Esophagus muscularis mucosa (tissue), 4 donors: ENCODE measurements around the gene ELSPBP1. TPM values are rescaled to one million over a fixed set of nuclear protein-coding genes. Genes with fewer than 3 reads are reported as not detected.

ENCODE experiments used
- DNase-seq: peaks from one replicate; pipeline ENCODE4 v3.0.0-alpha.2; 2017; ENCODE audit errors: extremely low spot score
- H3K27ac ChIP-seq, 4 donors: fragments of 200-600 bp; sonication (generic); replicated peaks in 1 of 4; 1 replicate in 3 of 4; 2 replicates in 1 of 4; pipeline ENCODE4 v1.5.1; 2016 to 2019; ENCODE audit warnings: mild to moderate bottlenecking in 1 of 4
- H3K27me3 ChIP-seq, 4 donors: fragments of 200-600 bp; sonication (generic); one replicate each; pipeline versions ENCODE4 v1.5.1 to v1.6.0; 2016 to 2019
- H3K36me3 ChIP-seq, 4 donors: fragments of 200-600 bp; sonication (generic); one replicate each; pipeline ENCODE4 v1.5.1; 2016 to 2019
- H3K4me1 ChIP-seq, 4 donors: fragments of 200-600 bp; sonication (generic); one replicate each; pipeline ENCODE4 v1.5.1; 2016 to 2019
- H3K4me3 ChIP-seq, 4 donors: fragments of 200-600 bp; sonication (generic); 1 replicate in 2 of 4; 2 replicates in 2 of 4; pipeline ENCODE4 v1.5.1; 2016 to 2019; ENCODE audit warnings: mild to moderate bottlenecking in 4 of 4, moderate library complexity in 1 of 4
- H3K9me3 ChIP-seq, 4 donors: fragments of 200-600 bp; sonication (generic); 1 replicate in 3 of 4; 2 replicates in 1 of 4; pipeline ENCODE4 v1.5.1; 2016 to 2019
- EP300 ChIP-seq: sonication (generic); formaldehyde crosslinking; IDR thresholded peaks from one replicate; pipeline ENCODE4 v1.6.1; 2017; ENCODE audit warnings: antibody characterized with exemption
- POLR2A ChIP-seq: fragments of 450-650 bp; IDR thresholded peaks from one replicate; pipeline ENCODE4 v1.6.1; 2017; ENCODE audit warnings: antibody characterized with exemption, moderate library complexity, mild to moderate bottlenecking, low read depth
- POLR2AphosphoS5 ChIP-seq, 2 donors: sonication (generic); formaldehyde crosslinking; IDR thresholded peaks; one replicate each; pipeline ENCODE4 v1.6.1; 2017; ENCODE audit warnings: antibody characterized with exemption in 2 of 2
- WGBS: methylation state at CpG from one replicate; pipeline ENCODE4 v1.1.5; 2018; 5-methylcytosine and 5-hydroxymethylcytosine counted together
- intact Hi-C: fragments of 100-400 bp; cut with DNase I; formaldehyde crosslinking; loops from one replicate; pipeline ENCODE4 v1.15.1; 2023
- total RNA-seq, 4 donors: library from RNA; depleted of rRNA; stranded (reverse); fragments of >200 nt; gene quantifications; one replicate each; pipeline versions ENCODE4 v1.1.0 to v1.2.1, GENCODE V29; 2016
- TF ChIP-seq, protein P1 (sequence below), 3 experiments: fragments of 200-600 bp in 2 of 3; fragments of 450-650 bp in 1 of 3; sonication (generic) in 2 of 3; IDR thresholded peaks; one replicate each; pipeline ENCODE4 v1.5.1; 2017 to 2019; ENCODE audit warnings: antibody characterized with exemption in 3 of 3, mild to moderate bottlenecking in 2 of 3, moderate library complexity in 1 of 3

ELSPBP1 gene
- total RNA-seq, 4 donors from 2014 or later, result not detected

DNA sequence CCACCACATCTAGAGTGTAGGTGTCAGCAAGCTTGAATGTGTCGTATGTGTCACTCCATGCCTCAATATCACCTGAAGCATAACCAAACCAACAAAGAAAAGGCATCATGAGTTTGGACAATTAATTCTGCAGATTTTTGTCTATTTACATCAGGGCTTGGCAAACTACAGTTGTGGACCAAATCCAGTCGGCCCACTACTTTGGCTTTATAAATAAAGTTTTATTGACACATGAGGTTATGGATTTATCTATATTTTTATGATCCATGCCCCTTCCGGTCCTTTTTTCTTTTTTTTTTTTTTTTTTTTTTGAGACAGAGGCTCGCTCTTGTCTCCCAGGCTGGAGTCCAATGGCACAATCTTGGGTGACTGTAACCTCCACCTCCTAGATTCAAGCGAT is 58.6 kb downstream of the ELSPBP1 start:
- TF ChIP-seq POLR2A, result no peak
- TF ChIP-seq, protein P1, sequence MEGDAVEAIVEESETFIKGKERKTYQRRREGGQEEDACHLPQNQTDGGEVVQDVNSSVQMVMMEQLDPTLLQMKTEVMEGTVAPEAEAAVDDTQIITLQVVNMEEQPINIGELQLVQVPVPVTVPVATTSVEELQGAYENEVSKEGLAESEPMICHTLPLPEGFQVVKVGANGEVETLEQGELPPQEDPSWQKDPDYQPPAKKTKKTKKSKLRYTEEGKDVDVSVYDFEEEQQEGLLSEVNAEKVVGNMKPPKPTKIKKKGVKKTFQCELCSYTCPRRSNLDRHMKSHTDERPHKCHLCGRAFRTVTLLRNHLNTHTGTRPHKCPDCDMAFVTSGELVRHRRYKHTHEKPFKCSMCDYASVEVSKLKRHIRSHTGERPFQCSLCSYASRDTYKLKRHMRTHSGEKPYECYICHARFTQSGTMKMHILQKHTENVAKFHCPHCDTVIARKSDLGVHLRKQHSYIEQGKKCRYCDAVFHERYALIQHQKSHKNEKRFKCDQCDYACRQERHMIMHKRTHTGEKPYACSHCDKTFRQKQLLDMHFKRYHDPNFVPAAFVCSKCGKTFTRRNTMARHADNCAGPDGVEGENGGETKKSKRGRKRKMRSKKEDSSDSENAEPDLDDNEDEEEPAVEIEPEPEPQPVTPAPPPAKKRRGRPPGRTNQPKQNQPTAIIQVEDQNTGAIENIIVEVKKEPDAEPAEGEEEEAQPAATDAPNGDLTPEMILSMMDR (IDR thresholded peaks at IDR 0.05), result no peak
- H3K27ac ChIP-seq, result no peak overlapping the region
- no peaks in the 10 kb centered on the region for H3K9me3 ChIP-seq
- no peak for DNase-seq
- intact Hi-C loops, result no loop called here
- no peak overlapping the region for H3K4me3 ChIP-seq
- H3K36me3 ChIP-seq, result peaks cover 0 to 60% (median 36%) of the 10 kb centered on the region in 4 donors
- H3K4me1 ChIP-seq, result no peaks in the 10 kb centered on the region
- WGBS, result 80% methylated on average over 5 of the region's 5 CpGs
- no peaks in the 10 kb centered on the region for H3K27me3 ChIP-seq

DNA sequence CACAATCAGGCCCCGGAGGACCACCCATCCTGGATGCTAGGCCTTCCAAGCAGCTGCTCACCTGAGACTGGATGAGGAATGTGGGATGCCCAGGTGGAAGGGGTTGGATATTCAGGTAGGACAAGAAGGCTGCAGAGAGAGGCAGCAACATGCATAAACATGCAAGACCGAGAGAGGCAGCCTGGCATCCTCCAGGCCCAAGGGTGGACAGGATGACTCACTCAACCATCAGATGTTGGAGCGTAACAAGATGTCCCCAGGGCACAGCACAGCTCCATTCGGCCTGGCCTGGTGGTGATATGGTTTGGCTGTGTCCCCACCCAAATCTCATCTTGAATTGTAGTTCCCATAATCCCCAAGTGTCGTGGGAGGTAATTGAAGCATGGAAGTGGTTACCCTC is 59.4 kb downstream of the ELSPBP1 start:
- DNase-seq, result no peak
- H3K27me3 ChIP-seq, result no peaks in the 10 kb centered on the region
- TF ChIP-seq POLR2A (no peak), EP300 (no peak), POLR2AphosphoS5 (IDR thresholded peaks at IDR 0.05) (no peak)
- TF ChIP-seq, protein P1 (IDR thresholded peaks at IDR 0.05), result no peak
- H3K27ac ChIP-seq, result no peak overlapping the region
- H3K9me3 ChIP-seq, result no peaks in the 10 kb centered on the region
- H3K4me3 ChIP-seq, result no peak overlapping the region
- intact Hi-C loops, result no loop called here
- 85% methylated on average over 4 of the region's 5 CpGs for WGBS
- H3K4me1 ChIP-seq, result no peaks in the 10 kb centered on the region
- peaks cover 0 to 55% (median 32%) of the 10 kb centered on the region in 4 donors for H3K36me3 ChIP-seq

DNA sequence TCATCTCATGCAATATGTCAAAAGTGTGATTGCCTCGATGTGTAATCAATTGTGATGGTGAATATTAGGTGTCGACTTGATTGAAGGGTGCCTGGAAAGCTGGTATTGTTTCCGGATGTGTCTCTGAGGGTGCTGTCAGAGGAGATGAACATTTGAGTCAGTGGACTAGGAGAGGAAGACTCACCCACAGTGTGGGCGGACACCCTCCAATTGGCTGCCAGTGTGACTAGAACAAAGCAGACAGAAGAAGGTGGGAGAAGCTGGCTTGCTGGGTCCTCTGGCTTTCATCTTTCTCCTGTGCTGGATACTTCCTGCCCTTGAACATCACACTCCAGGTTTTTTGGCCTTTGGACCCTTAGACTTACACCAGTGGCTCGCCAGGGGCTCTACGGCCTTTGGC is 64.9 kb downstream of the ELSPBP1 start:
- TF ChIP-seq EP300 (no peak), POLR2AphosphoS5 (IDR thresholded peaks at IDR 0.05) (no peak), POLR2A (no peak)
- TF ChIP-seq, protein P1 (IDR thresholded peaks at IDR 0.05), result no peak
- no peak for DNase-seq
- no peak overlapping the region for H3K27ac ChIP-seq
- H3K27me3 ChIP-seq, result no peaks in the 10 kb centered on the region
- whole genome bisulfite sequencing, result 91% methylated on average over 6 of the region's 6 CpGs
- H3K4me1 ChIP-seq, result peaks cover 0 to 13% (median 2%) of the 10 kb centered on the region in 4 donors
- intact Hi-C loops, result no loop called here
- peaks cover 0 to 40% (median 10%) of the 10 kb centered on the region in 4 donors for H3K36me3 ChIP-seq
- H3K9me3 ChIP-seq, result no peaks in the 10 kb centered on the region
- no peak overlapping the region for H3K4me3 ChIP-seq

DNA sequence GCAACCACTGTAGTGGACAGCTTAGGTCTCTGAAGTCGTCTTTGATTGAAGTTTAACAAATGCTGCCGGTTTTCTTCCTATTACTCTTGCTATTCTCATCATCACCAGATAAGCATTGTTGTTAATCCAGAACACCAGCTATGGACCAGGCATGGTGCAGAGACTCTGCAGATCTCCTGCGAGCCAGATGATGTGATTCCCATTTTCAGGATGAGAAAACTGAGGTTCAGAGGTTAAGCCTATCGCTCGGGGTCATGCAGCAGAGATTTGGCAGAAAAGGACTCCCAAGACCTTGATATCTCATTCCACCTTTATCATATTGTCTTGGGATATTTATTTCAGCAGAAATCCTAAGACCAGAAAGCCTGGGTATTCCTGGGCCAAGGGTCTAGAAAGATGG is 65.9 kb downstream of the ELSPBP1 start:
- Histone ChIP-seq H3K27me3 (no peaks in the 10 kb centered on the region), H3K27ac (no peak overlapping the region), H3K4me3 (no peak overlapping the region), H3K36me3 (peaks cover 0 to 37% (median 8%) of the 10 kb centered on the region in 4 donors), H3K4me1 (peaks cover 0 to 13% (median 2%) of the 10 kb centered on the region in 4 donors), H3K9me3 (no peaks in the 10 kb centered on the region)
- 79% methylated on average over 5 of the region's 5 CpGs for WGBS
- no peak for DNase-seq
- no peak for TF ChIP-seq EP300
- no peak for TF ChIP-seq POLR2A
- intact Hi-C loops, result no loop called here

DNA sequence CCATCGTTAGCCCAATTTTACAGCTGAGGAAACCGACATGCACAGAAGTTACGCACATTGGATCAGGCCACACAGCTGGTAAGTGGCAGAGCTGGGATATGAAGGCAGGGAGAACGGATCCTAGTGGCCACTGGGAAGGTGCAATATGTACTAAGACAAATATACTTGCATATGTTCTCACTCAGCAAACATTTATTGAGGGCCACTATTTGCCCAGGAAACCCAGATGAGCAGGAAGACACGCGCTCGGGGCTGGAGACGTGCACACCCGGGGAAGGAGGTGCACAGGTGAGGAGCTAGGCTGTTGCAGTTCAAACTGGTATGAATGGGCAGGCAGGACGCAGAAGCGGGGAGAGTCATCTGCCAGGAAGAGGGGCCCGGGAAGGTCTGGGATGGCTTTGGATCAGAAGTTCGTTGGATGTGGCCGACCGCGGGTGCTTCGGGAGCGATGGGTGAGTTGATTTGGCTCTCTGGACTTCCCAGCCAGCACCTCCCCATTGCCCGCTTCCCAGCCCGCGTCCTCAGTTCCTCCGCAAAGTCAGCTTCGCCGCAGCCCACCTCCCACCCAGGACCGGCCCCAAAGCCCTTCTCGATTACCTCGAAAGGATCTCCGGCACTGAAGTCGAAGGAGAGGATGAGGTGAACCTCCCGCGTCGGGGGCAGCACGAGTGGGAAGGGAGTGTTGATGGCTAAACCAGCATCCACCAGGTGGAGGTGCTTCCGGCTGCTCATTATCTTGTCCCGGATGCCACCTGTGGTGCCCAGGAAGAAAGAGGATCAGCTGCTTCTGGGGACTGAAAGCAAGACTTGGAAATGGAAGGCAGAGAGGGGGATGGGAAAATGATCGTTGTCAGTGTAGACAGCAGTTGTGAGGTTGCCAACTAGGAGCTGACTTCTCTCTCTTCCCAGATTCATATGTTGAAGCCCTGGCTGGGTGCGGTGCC is 67.2 kb downstream of the ELSPBP1 start:
- H3K4me1 ChIP-seq, result peaks cover 0 to 13% (median 2%) of the 10 kb centered on the region in 4 donors
- intact Hi-C loops, result no loop called here
- 63% methylated on average over 32 of the region's 37 CpGs for WGBS
- peaks cover 0 to 47% (median 13%) of the 10 kb centered on the region in 4 donors for H3K36me3 ChIP-seq
- no peaks in the 10 kb centered on the region for H3K27me3 ChIP-seq
- H3K27ac ChIP-seq, result no peak overlapping the region
- no peak for TF ChIP-seq EP300
- no peak for TF ChIP-seq POLR2AphosphoS5 (IDR thresholded peaks at IDR 0.05)
- TF ChIP-seq, protein P1 (IDR thresholded peaks at IDR 0.05), result no peak
- TF ChIP-seq POLR2A, result no peak
- no peak for DNase-seq
- H3K4me3 ChIP-seq, result no peak overlapping the region
- no peaks in the 10 kb centered on the region for H3K9me3 ChIP-seq
